Measurements from ENCODE around the gene NMNAT3. TPM values are rescaled to one million over a fixed set of nuclear protein-coding genes. Genes with fewer than 3 reads are reported as not detected.

Gene NMNAT3
- total RNA-seq, 1 experiment from 2014 or later, result 4.6 TPM

DNA sequence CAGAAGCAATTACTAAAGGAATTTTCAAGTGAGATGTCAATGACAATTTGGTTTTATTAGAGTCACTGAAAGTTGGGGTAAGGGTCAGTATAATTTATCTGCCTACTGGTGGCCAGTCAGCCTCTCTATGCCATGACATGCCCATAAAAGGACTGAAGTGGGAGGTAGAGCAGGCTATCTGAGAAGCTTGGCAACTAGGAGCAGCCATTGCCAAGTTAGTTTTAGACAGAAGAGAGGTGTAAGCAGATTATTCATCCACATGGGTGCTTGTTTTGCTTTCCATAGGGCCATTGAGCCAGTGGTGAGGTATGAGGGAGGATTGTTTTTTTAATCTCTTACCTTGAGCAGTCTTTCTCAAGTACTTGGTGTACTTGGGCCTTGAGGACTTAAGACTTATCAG is 130.1 kb downstream of the NMNAT3 start (continued):
- TF ChIP-seq, protein P1, sequence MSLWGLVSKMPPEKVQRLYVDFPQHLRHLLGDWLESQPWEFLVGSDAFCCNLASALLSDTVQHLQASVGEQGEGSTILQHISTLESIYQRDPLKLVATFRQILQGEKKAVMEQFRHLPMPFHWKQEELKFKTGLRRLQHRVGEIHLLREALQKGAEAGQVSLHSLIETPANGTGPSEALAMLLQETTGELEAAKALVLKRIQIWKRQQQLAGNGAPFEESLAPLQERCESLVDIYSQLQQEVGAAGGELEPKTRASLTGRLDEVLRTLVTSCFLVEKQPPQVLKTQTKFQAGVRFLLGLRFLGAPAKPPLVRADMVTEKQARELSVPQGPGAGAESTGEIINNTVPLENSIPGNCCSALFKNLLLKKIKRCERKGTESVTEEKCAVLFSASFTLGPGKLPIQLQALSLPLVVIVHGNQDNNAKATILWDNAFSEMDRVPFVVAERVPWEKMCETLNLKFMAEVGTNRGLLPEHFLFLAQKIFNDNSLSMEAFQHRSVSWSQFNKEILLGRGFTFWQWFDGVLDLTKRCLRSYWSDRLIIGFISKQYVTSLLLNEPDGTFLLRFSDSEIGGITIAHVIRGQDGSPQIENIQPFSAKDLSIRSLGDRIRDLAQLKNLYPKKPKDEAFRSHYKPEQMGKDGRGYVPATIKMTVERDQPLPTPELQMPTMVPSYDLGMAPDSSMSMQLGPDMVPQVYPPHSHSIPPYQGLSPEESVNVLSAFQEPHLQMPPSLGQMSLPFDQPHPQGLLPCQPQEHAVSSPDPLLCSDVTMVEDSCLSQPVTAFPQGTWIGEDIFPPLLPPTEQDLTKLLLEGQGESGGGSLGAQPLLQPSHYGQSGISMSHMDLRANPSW (CRISPR knock-in tag; conservative IDR thresholded peaks at IDR 0.05; ENCODE audit: low read depth), result no peak
- TF ChIP-seq ZSCAN18 (CRISPR knock-in tag; IDR thresholded peaks at IDR 0.05), result no peak
- TF ChIP-seq ATF1 (CRISPR knock-in tag; IDR thresholded peaks at IDR 0.05), result no peak

DNA sequence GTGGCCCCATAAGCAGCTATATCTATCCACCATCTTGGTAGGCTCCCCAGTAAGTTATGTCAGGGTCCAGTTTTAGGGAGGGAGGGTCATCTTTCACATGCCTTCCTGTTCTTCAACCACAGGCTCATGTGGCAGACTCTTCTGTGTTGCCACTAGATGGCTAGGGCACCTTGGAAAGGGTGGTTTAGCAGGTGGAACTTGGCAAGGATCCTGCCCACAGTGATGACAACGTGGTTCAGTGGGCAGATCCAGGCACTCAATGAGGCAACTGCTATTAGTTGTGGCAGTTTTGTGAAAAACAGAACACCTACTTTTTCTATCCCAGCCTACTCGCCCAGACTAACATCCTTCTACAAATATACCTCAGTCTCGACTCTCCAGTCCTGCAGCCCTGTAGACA is 131.0 kb downstream of the NMNAT3 start:
- CTCF ChIA-PET, result no interaction called here
- DNase-seq (ENCODE audit: low spot score) (no peak), ATAC-seq (no peak)
- Mint-ChIP-seq H3K9me3 (peaks cover 10% of the 10 kb centered on the region), H3K4me1 (peaks cover 13% of the 10 kb centered on the region), H3K36me3 (peaks cover 4% of the 10 kb centered on the region; the same call in 1 of the 2 replicates), H3K4me3 (no peak overlapping the region), H3K27me3 (ENCODE audit: low read depth) (peaks cover 4% of the 10 kb centered on the region), H3K27ac (no peak overlapping the region)
- POLR2A ChIA-PET, result no interaction called here
- TF ChIP-seq PRRX2 (CRISPR knock-in tag; IDR thresholded peaks at IDR 0.05) (no peak), NR1H2 (CRISPR knock-in tag; IDR thresholded peaks at IDR 0.05) (no peak), NFATC4 (CRISPR knock-in tag; IDR thresholded peaks at IDR 0.05) (no peak), JUN (CRISPR knock-in tag; IDR thresholded peaks at IDR 0.05) (no peak), NFE2L1 (CRISPR knock-in tag; IDR thresholded peaks at IDR 0.05) (no peak), ESRRA (CRISPR knock-in tag; IDR thresholded peaks at IDR 0.05; ENCODE audit: borderline replicate concordance) (no peak), MYBL2 (CRISPR knock-in tag; IDR thresholded peaks at IDR 0.05) (no peak), ATF1 (CRISPR knock-in tag; IDR thresholded peaks at IDR 0.05) (no peak), ZNF232 (CRISPR knock-in tag; IDR thresholded peaks at IDR 0.05) (no peak), IRF2 (CRISPR knock-in tag; IDR thresholded peaks at IDR 0.05; ENCODE audit: borderline replicate concordance, low read depth) (no peak), ZNF138 (CRISPR knock-in tag; conservative IDR thresholded peaks at IDR 0.05) (no peak), SMAD3 (CRISPR knock-in tag; IDR thresholded peaks at IDR 0.05; ENCODE audit: borderline replicate concordance) (no peak), PRDM15 (CRISPR knock-in tag; IDR thresholded peaks at IDR 0.05) (no peak)
- TF ChIP-seq, protein P2, sequence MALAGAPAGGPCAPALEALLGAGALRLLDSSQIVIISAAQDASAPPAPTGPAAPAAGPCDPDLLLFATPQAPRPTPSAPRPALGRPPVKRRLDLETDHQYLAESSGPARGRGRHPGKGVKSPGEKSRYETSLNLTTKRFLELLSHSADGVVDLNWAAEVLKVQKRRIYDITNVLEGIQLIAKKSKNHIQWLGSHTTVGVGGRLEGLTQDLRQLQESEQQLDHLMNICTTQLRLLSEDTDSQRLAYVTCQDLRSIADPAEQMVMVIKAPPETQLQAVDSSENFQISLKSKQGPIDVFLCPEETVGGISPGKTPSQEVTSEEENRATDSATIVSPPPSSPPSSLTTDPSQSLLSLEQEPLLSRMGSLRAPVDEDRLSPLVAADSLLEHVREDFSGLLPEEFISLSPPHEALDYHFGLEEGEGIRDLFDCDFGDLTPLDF (CRISPR knock-in tag; IDR thresholded peaks at IDR 0.05), result no peak
- TF ChIP-seq, protein P3, sequence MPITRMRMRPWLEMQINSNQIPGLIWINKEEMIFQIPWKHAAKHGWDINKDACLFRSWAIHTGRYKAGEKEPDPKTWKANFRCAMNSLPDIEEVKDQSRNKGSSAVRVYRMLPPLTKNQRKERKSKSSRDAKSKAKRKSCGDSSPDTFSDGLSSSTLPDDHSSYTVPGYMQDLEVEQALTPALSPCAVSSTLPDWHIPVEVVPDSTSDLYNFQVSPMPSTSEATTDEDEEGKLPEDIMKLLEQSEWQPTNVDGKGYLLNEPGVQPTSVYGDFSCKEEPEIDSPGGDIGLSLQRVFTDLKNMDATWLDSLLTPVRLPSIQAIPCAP (CRISPR knock-in tag; IDR thresholded peaks at IDR 0.05), result no peak
- TF ChIP-seq, protein P4, sequence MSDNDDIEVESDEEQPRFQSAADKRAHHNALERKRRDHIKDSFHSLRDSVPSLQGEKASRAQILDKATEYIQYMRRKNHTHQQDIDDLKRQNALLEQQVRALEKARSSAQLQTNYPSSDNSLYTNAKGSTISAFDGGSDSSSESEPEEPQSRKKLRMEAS (CRISPR knock-in tag; IDR thresholded peaks at IDR 0.05), result no peak

Measured in WTC11 (cell line).